RWPE1 (cell line): Measurements from ENCODE around the gene RIF1.

Experiments
- CTCF ChIA-PET: fragments of 350-600 bp; sonication (Branson Sonifier 250); formaldehyde crosslinking; extraction: SDS; loops from one replicate; lab custom pipeline; 2021; lab: Yijun Ruan, JAX
- POLR2A ChIA-PET: fragments of 400-600 bp; formaldehyde crosslinking; extraction: SDS; loops from one replicate; lab custom pipeline; 2020; ENCODE audit warnings: antibody characterized with exemption; ENCODE audit not compliant: low non-redundant PET; lab: Yijun Ruan, JAX
- DNase-seq: peaks from one replicate; pipeline ENCODE4 v3.0.0; 2012; ENCODE audit warnings: low spot score
- H3K27ac ChIP-seq: fragments of 450-650 bp; 2 replicates; pipeline ENCODE4 v1.5.1; 2017
- CTCF ChIP-seq: fragments of 450-650 bp; conservative IDR thresholded peaks from 2 replicates; pipeline ENCODE4 v1.5.1; 2017; ENCODE audit warnings: low read depth, mild to moderate bottlenecking

The RIF1 gene

GRCh38 chr2:151490276-151490675 is 80.6 kb downstream of the RIF1 start:
- H3K27ac ChIP-seq: no peak overlapping the region
- ChIA-PET POLR2A (no interaction called here), CTCF (interaction anchor here (0.5 to 0.7 kb wide), 3 partner anchors 8 to 124 kb away, joined by 3 to 4 read pairs (median 3); no protein-coding TSS in a partner anchor)
- DNase-seq: no peak
- no peak for TF ChIP-seq CTCF

GRCh38 chr2:151491496-151491895 is 81.8 kb downstream of the RIF1 start:
- H3K27ac ChIP-seq: no peak overlapping the region
- DNase-seq: no peak
- CTCF ChIA-PET: interaction anchor here (0.6 kb wide), 1 partner anchor 1003 kb away, joined by 4 read pairs; no protein-coding TSS in a partner anchor
- TF ChIP-seq CTCF: no peak
- POLR2A ChIA-PET: no interaction called here

- TF ChIP-seq CTCF: no peak
- H3K27ac ChIP-seq: no peak overlapping the region
- ChIA-PET POLR2A (no interaction called here), CTCF (interaction anchor here (0.6 kb wide), 1 partner anchor 8 kb away, joined by 3 read pairs; no protein-coding TSS in a partner anchor)
- DNase-seq: no peak
Measured at GRCh38 chr2:151498178-151498577, 88.5 kb downstream of the RIF1 start.

- H3K27ac ChIP-seq: no peak overlapping the region
- CTCF ChIA-PET: no interaction called here
- DNase-seq: no peak
- TF ChIP-seq CTCF: no peak
- POLR2A ChIA-PET: no interaction called here
Measured at GRCh38 chr2:151506170-151506569, 96.5 kb downstream of the RIF1 start.

GRCh38 chr2:151508519-151508918 is 98.8 kb downstream of the RIF1 start:
- no peak overlapping the region for H3K27ac ChIP-seq
- ChIA-PET POLR2A (no interaction called here), CTCF (no interaction called here)
- TF ChIP-seq CTCF: no peak
- DNase-seq: no peak

- DNase-seq: peak; percentile 9
- ChIA-PET CTCF (no interaction called here), POLR2A (no interaction called here)
- no peak overlapping the region for H3K27ac ChIP-seq
- no peak for TF ChIP-seq CTCF
Measured at GRCh38 chr2:151518802-151519201, 109.1 kb downstream of the RIF1 start.
